Activated CD4-positive, alpha-beta memory T cell treated with anti-CD3 and anti-CD28 coated beads for 36 hours (primary cell): ENCODE measurements around the gene NFKBIL1. TPM values are rescaled to one million over a fixed set of nuclear protein-coding genes. Genes with fewer than 3 reads are reported as not detected.

Experiments
- CTCF ChIA-PET: fragments of 350-600 bp; sonication (Branson Sonifier 250); formaldehyde crosslinking; loops from one replicate; lab custom pipeline; 2021; ENCODE audit warnings: antibody characterized with exemption, inconsistent platforms; lab: Charles Lee
- POLR2A ChIA-PET: fragments of 350-600 bp; sonication (Branson Sonifier 250); formaldehyde crosslinking; loops from one replicate; lab custom pipeline; 2021; ENCODE audit warnings: antibody characterized with exemption; lab: Charles Lee
- DNase-seq: peaks from one replicate; pipeline ENCODE4 v3.0.0-alpha.2; 2020
- H3K27ac Mint-ChIP-seq: one replicate; pipeline ENCODE4 v1.8.0; 2021; ENCODE audit warnings: mixed read lengths
- H3K27me3 Mint-ChIP-seq: one replicate; pipeline ENCODE4 v1.8.0; 2021; ENCODE audit warnings: mixed read lengths
- H3K36me3 Mint-ChIP-seq: one replicate; pipeline ENCODE4 v1.8.0; 2021; ENCODE audit warnings: mixed read lengths
- H3K4me1 Mint-ChIP-seq: one replicate; pipeline ENCODE4 v1.8.0; 2021; ENCODE audit warnings: low read depth, mixed read lengths
- H3K4me3 Mint-ChIP-seq: one replicate; pipeline ENCODE4 v1.8.0; 2021; ENCODE audit warnings: mild to moderate bottlenecking, mixed read lengths
- H3K9me3 Mint-ChIP-seq: one replicate; pipeline ENCODE4 v1.8.0; 2021; ENCODE audit warnings: mixed read lengths
- intact Hi-C: fragments of 100-400 bp; cut with micrococcal nuclease; formaldehyde crosslinking; loops from one replicate; pipeline ENCODE4 v1.15.1; 2023
- total RNA-seq, 2 experiments: library from RNA; stranded (reverse); gene quantifications; one replicate each; pipeline ENCODE4 v1.2.3, GENCODE V29; 2021

The NFKBIL1 gene
- total RNA-seq, 2 experiments from 2014 or later = 18.5 to 21.5 TPM

GRCh38 chr6:31575952-31576685 lies 28.7 kb downstream of the NFKBIL1 start:
- peaks cover 2% of the 10 kb centered on the region for H3K27me3 Mint-ChIP-seq
- H3K9me3 Mint-ChIP-seq = no peaks in the 10 kb centered on the region
- ChIA-PET CTCF (interaction anchor here (0.6 to 28.8 kb wide), 5 partner anchors 8 to 44 kb away, joined by 3 to 1658 read pairs (median 7); partner anchors contain the start of genes ATP6V1G2, DDX39B, LST1 and NCR3), POLR2A (interaction anchor here (1.1 to 18.2 kb wide), 9 partner anchors 4 to 237 kb away, joined by 3 to 259 read pairs (median 115); partner anchors contain the start of genes ATP6V1G2, DDX39B, LST1 and LTA)
- H3K27ac Mint-ChIP-seq = peak overlapping the region; percentile 99
- peak overlapping the region; percentile 97 for H3K4me3 Mint-ChIP-seq
- peaks cover 49% of the 10 kb centered on the region for H3K4me1 Mint-ChIP-seq
- intact Hi-C loops = loop anchor here (2.0 to 10.0 kb wide), 4 partner anchors 17 to 1279 kb away; partner anchors contain the start of genes GPSM3, HLA-C, PBX2 and PSMB9
- no peak for DNase-seq
- H3K36me3 Mint-ChIP-seq = peaks cover 65% of the 10 kb centered on the region

DNA sequence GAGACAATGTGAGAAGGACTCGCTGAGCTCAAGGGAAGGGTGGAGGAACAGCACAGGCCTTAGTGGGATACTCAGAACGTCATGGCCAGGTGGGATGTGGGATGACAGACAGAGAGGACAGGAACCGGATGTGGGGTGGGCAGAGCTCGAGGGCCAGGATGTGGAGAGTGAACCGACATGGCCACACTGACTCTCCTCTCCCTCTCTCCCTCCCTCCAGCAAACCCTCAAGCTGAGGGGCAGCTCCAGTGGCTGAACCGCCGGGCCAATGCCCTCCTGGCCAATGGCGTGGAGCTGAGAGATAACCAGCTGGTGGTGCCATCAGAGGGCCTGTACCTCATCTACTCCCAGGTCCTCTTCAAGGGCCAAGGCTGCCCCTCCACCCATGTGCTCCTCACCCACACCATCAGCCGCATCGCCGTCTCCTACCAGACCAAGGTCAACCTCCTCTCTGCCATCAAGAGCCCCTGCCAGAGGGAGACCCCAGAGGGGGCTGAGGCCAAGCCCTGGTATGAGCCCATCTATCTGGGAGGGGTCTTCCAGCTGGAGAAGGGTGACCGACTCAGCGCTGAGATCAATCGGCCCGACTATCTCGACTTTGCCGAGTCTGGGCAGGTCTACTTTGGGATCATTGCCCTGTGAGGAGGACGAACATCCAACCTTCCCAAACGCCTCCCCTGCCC lies 29.6 kb downstream of the NFKBIL1 start:
- DNase-seq = peak; percentile 85
- POLR2A ChIA-PET = interaction anchor here (0.9 to 18.2 kb wide), 10 partner anchors 5 to 236 kb away, joined by 3 to 259 read pairs (median 74); partner anchors contain the start of genes ATP6V1G2, DDX39B, GPANK1 and LST1
- Mint-ChIP-seq H3K9me3 (no peaks in the 10 kb centered on the region), H3K4me3 (peak overlapping the region; percentile 97), H3K27me3 (peaks cover 2% of the 10 kb centered on the region), H3K4me1 (peaks cover 41% of the 10 kb centered on the region), H3K36me3 (peaks cover 74% of the 10 kb centered on the region), H3K27ac (peak overlapping the region; percentile 99)
- CTCF ChIA-PET = interaction anchor here (1.1 to 28.8 kb wide), 4 partner anchors 8 to 24 kb away, joined by 4 to 1658 read pairs (median 374); partner anchors contain the start of genes ATP6V1G2, DDX39B, LST1 and NCR3
- intact Hi-C loops = loop anchor here (5.0 to 10.0 kb wide), 3 partner anchors 305 to 1278 kb away; partner anchors contain the start of genes GPSM3, HLA-C, PBX2 and PSMB9

GRCh38 chr6:31577579-31577966 lies 30.2 kb downstream of the NFKBIL1 start:
- Mint-ChIP-seq H3K4me3 (peak overlapping the region; percentile 97), H3K36me3 (peaks cover 71% of the 10 kb centered on the region), H3K9me3 (no peaks in the 10 kb centered on the region), H3K27ac (peak overlapping the region; percentile 99), H3K27me3 (peaks cover 2% of the 10 kb centered on the region), H3K4me1 (peaks cover 44% of the 10 kb centered on the region)
- DNase-seq = peak; percentile 14
- CTCF ChIA-PET = interaction anchor here (1.6 to 28.8 kb wide), 3 partner anchors 9 to 25 kb away, joined by 7 to 1658 read pairs (median 740); partner anchors contain the start of genes ATP6V1G2, DDX39B, LST1 and NCR3
- POLR2A ChIA-PET = interaction anchor here (0.9 to 18.2 kb wide), 9 partner anchors 5 to 87 kb away, joined by 3 to 259 read pairs (median 115); partner anchors contain the start of genes ATP6V1G2, DDX39B, GPANK1 and LST1
- intact Hi-C loops = loop anchor here (5.0 to 10.0 kb wide), 3 partner anchors 305 to 1277 kb away; partner anchors contain the start of genes GPSM3, HLA-C, PBX2 and PSMB9

DNA sequence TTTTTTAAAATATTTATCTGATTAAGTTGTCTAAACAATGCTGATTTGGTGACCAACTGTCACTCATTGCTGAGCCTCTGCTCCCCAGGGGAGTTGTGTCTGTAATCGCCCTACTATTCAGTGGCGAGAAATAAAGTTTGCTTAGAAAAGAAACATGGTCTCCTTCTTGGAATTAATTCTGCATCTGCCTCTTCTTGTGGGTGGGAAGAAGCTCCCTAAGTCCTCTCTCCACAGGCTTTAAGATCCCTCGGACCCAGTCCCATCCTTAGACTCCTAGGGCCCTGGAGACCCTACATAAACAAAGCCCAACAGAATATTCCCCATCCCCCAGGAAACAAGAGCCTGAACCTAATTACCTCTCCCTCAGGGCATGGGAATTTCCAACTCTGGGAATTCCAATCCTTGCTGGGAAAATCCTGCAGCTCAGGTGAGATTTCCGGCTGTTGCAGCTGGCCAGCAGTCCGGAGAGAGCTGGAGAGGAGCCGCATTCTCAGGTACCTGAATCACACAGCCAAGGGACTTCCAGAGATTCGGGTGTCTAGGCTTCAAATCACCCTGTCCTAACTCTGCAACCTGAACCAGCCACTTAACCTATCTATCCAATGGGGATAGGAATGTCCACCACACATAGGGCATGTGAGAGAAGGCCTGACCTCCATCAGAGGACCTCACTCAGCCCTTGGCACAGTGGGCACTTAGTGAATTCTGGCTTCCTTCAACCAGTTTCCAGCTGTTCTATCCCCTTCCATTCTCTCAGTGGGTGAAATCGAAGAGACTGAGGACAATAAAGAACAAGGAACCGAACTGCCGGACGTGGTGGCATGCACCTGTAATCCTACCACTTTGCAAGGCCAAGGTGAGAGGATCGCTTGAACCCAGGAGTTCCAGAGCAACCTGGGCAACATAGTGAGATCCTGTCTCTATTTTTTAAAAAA lies 31.0 kb downstream of the NFKBIL1 start:
- Mint-ChIP-seq H3K27ac (peak overlapping the region; percentile 92), H3K4me3 (peak overlapping the region; percentile 97), H3K4me1 (peaks cover 47% of the 10 kb centered on the region), H3K27me3 (peaks cover 2% of the 10 kb centered on the region), H3K9me3 (no peaks in the 10 kb centered on the region), H3K36me3 (peaks cover 65% of the 10 kb centered on the region)
- intact Hi-C loops = loop anchor here (1.0 to 10.0 kb wide), 4 partner anchors 10 to 1276 kb away; partner anchors contain the start of genes GPSM3, HLA-C, PBX2 and PSMB9
- ChIA-PET CTCF (interaction anchor here (17.5 to 28.8 kb wide), 2 partner anchors 14 to 26 kb away, joined by 740 to 1658 read pairs; partner anchors contain the start of genes ATP6V1G2, DDX39B, LST1 and NCR3), POLR2A (interaction anchor here (1.0 to 18.2 kb wide), 7 partner anchors 5 to 42 kb away, joined by 3 to 259 read pairs (median 125); partner anchors contain the start of genes ATP6V1G2, DDX39B, LST1 and LTA)
- peak; percentile 37 for DNase-seq

DNA sequence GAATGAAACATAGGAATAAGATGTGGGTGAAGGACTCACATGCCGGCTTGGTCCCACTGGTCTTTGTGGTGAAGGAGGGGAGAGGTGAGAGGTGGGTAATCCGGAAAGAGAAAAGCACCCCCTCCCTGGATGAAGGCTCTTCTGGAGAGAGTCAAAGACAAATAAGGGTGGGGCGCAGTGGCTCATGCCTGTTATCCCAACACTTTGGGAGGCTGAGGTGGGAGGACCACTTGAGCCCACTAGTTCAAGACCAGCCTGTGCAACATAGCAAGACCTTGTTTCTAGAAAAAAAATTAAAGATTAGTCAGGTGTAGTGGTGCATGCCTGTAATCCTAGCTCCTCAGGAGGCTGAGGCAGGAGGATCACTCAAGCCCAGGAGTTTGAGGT lies 31.7 kb downstream of the NFKBIL1 start:
- peak overlapping the region; percentile 92 for H3K27ac Mint-ChIP-seq

DNA sequence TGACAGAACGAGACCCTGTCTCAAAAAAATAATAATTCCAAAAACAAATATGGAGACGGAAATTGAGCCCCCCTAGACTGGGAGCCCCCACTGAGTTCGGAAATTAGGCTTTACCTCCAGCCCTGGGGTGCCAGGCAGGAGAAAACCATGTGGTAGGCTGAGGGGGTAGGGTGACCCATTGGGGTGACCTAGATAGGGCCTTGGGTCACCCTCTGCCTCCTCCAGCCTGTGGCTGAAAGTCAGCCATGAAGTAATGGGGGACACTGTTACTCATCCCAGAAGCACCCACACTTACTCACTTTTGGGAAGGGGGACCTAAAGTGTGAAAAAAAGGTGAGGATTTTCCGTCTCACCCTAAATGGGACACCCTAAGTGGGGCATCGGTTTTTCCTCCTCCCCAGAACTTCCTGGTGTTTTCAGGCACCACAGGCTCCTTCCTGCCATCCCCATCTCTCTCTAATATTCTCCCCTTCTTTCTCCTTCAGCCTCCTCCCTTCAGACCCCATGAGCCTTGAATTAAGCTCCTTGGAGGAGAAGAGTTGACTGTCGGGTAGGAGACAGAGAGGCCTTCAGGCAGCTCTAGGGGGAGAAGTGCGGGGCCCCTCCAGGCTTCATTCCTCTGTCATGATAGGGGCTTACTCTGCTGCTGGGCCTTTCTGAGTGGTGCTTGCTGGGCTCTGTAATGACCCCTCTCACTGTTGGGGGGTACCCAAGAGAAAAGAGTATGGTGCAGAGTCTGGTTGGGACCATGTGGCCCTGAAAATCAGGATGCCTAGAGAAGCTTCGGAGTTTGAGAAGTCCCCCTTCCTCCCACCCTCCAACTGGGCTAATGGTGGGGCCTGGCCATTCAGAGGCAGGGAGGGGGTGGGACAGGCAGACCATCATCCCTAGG lies 32.4 kb downstream of the NFKBIL1 start:
- Mint-ChIP-seq H3K4me3 (peak overlapping the region; percentile 97), H3K36me3 (peaks cover 57% of the 10 kb centered on the region), H3K9me3 (no peaks in the 10 kb centered on the region), H3K27me3 (peaks cover 2% of the 10 kb centered on the region), H3K27ac (peak overlapping the region; percentile 92), H3K4me1 (peaks cover 45% of the 10 kb centered on the region)
- POLR2A ChIA-PET = interaction anchor here (1.2 to 18.2 kb wide), 8 partner anchors 8 to 72 kb away, joined by 3 to 259 read pairs (median 61); partner anchors contain the start of genes ATP6V1G2, BAG6, DDX39B and LTA
- CTCF ChIA-PET = interaction anchor here (0.9 to 28.8 kb wide), 7 partner anchors 10 to 87 kb away, joined by 3 to 1658 read pairs (median 5); partner anchors contain the start of genes ATP6V1G2, DDX39B, LST1 and LTA
- intact Hi-C loops = loop anchor here (1.0 to 10.0 kb wide), 7 partner anchors 7 to 1275 kb away; partner anchors contain the start of genes ATP6V1G2, GPSM3, HLA-C and LTA
- peak; percentile 55 for DNase-seq

More for the DNA sequence above, 31.7 kb downstream of the NFKBIL1 start:
- ChIA-PET POLR2A (interaction anchor here (2.1 to 18.2 kb wide), 6 partner anchors 4 to 38 kb away, joined by 6 to 259 read pairs (median 174); partner anchors contain the start of genes ATP6V1G2, DDX39B, LST1 and LTA), CTCF (interaction anchor here (9.1 to 28.8 kb wide), 3 partner anchors 9 to 27 kb away, joined by 95 to 1658 read pairs (median 740); partner anchors contain the start of genes ATP6V1G2, DDX39B, LST1 and LTA)
- H3K4me3 Mint-ChIP-seq = peak overlapping the region; percentile 97
- peaks cover 2% of the 10 kb centered on the region for H3K27me3 Mint-ChIP-seq
- intact Hi-C loops = loop anchor here (1.0 to 10.0 kb wide), 4 partner anchors 11 to 1276 kb away; partner anchors contain the start of genes GPSM3, HLA-C, PBX2 and PSMB9
- peaks cover 45% of the 10 kb centered on the region for H3K4me1 Mint-ChIP-seq
- peak; percentile 35 for DNase-seq
- H3K36me3 Mint-ChIP-seq = peaks cover 60% of the 10 kb centered on the region
- H3K9me3 Mint-ChIP-seq = no peaks in the 10 kb centered on the region

DNA sequence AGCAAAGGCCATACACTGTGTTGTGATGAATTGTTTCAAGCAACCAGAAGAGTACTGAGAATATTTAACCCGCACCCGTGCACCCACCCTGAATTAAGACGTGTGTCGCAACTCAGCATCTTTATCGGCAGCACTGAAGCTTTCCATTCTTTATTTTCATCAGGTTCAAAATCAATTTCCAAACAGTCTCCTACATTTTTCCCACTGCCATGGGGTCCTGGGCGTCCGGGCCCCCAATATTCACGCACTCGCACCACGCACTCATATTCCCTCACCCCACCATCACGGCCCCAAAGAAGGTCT lies 33.0 kb downstream of the NFKBIL1 start:
- H3K27ac Mint-ChIP-seq = peak overlapping the region; percentile 92
- peaks cover 41% of the 10 kb centered on the region for H3K4me1 Mint-ChIP-seq
- intact Hi-C loops = loop anchor here (1.0 to 2.0 kb wide), 3 partner anchors 8 to 34 kb away; partner anchors contain the start of genes ATP6V1G2, LTA and NFKBIL1
- DNase-seq = peak; percentile 30
- H3K27me3 Mint-ChIP-seq = peaks cover under 1% of the 10 kb centered on the region
- peaks cover 55% of the 10 kb centered on the region for H3K36me3 Mint-ChIP-seq
- peak overlapping the region; percentile 97 for H3K4me3 Mint-ChIP-seq
- POLR2A ChIA-PET = interaction anchor here (1.2 to 18.2 kb wide), 7 partner anchors 9 to 72 kb away, joined by 3 to 259 read pairs (median 115); partner anchors contain the start of genes ATP6V1G2, BAG6, DDX39B and LTA
- CTCF ChIA-PET = interaction anchor here (0.9 to 28.8 kb wide), 8 partner anchors 11 to 87 kb away, joined by 3 to 1658 read pairs (median 5); partner anchors contain the start of genes ATP6V1G2, DDX39B, LST1 and LTA
- H3K9me3 Mint-ChIP-seq = no peaks in the 10 kb centered on the region

DNA sequence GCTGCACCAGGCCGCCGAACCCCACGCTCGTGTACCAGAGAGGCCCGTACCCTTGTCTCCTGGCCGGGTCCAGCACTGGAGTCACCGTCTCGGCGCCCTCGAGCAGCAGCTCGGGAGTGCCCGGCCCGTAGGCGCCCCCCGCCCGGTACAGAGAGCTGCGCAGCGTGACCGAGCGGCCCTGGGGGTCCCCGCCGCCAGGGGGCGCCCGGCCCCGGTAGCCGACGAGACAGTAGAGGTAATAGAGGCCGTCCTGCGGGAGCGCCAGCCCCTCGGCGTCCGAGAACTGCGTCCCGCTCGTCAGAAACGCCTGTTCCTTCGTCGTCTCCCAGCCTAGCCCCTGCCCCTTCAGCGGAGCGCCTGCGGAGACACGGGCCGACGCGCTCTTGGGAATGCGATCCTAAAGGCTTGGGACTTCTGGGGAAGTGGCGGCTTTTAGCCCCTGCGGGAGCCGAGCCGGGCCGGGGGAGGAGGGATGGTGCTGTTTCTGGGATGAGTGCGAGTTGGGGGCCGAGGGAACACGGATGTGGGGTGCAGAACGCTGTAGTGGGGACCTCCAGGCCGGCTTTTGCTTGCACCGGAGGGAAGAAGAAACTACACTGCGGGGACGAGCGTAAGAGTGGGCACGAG lies 33.5 kb downstream of the NFKBIL1 start:
- ChIA-PET POLR2A (interaction anchor here (1.2 to 18.2 kb wide), 7 partner anchors 8 to 71 kb away, joined by 3 to 259 read pairs (median 115); partner anchors contain the start of genes ATP6V1G2, BAG6, DDX39B and LTA), CTCF (interaction anchor here (0.8 to 28.8 kb wide), 9 partner anchors 11 to 226 kb away, joined by 3 to 1658 read pairs (median 5); partner anchors contain the start of genes ATP6V1G2, DDX39B, LSM2 and LST1)
- peak overlapping the region; percentile 97 for H3K4me3 Mint-ChIP-seq
- peak; percentile 92 for DNase-seq
- intact Hi-C loops = loop anchor here (1.0 to 2.0 kb wide), 4 partner anchors 9 to 34 kb away; partner anchors contain the start of genes ATP6V1G2, LTA and NFKBIL1
- peak overlapping the region; percentile 92 for H3K27ac Mint-ChIP-seq
- H3K27me3 Mint-ChIP-seq = no peaks in the 10 kb centered on the region
- peaks cover 49% of the 10 kb centered on the region for H3K36me3 Mint-ChIP-seq
- H3K4me1 Mint-ChIP-seq = peaks cover 44% of the 10 kb centered on the region
- no peaks in the 10 kb centered on the region for H3K9me3 Mint-ChIP-seq
